Endometrial microvascular endothelial cells (primary cell): ENCODE data around the gene ENTPD6. TPM values are rescaled to one million over a fixed set of nuclear protein-coding genes. Genes with fewer than 3 reads are reported as not detected.

Experiments used
- in situ Hi-C: cut with HindIII; loops from 2 replicates; pipeline ENCODE4 v1.10.0; 2017; ENCODE audit warnings: low sequenced_read_pairs, low pct_unique_long_range_greater_than_20kb; ENCODE audit errors: inconsistent ontology term
- total RNA-seq: library from RNA; depleted of rRNA; stranded (reverse); fragments of >200 nt; gene quantifications from one replicate; pipeline ENCODE4 v1.2.3, GENCODE V29; 2015; ENCODE audit errors: inconsistent ontology term

Gene ENTPD6
- total RNA-seq, 1 donor from 2014 or later = 73.3 TPM

DNA sequence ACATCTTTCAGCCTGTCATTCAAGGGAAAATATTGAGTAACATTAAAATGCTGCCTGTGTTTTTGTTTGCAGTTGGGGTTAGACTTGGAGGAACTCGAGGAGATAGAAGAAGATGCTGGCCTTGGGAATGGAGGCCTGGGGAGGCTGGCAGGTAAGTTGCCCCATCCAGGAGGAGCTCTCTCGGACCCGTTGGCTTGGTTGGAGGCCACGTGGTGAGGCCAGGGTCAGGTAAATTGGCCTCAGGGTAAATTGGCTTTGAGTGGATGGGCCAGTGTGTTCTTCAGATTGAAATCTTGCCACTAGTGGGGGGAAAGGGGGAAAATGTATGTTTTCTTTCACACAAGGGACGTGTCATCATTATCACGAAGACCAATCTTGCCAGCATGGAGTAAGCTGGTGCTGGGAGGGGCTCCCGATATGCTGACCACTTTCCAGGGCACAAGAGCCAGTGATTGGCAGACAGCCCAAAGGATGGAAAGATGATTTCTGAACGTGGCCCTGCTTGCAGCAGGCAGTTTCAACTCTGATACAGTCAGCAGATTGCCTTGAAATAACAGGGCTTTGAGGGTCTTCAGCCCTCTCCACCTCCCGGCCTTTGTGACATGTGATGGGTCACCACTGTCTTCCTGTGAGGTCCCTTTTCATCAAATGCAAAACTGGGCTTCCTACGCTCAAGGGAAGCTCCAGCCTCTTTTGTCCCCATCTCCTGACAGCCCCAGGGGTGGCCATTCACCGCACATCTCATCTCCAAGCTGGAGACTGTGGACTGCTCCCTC lies 73.7 kb downstream of the ENTPD6 start:
- in situ Hi-C loops = no loop called here

DNA sequence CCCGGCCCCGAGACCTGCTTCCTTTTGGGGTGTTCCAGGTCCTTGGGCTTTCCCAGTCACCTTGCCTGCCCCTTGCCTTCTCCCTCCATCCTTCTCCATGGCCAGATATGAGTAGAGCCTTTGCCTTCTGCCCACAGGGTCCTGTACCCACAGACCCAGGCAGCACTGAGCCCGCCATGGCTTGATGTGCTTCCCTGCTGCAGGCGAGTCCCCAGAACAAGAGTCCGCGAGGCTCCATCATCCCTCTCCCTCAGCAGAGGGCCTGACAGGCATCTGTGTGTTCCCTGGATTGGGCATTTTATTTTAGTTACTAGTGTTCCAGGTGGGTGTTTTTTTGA lies 74.3 kb downstream of the ENTPD6 start:
- in situ Hi-C loops = no loop called here

DNA sequence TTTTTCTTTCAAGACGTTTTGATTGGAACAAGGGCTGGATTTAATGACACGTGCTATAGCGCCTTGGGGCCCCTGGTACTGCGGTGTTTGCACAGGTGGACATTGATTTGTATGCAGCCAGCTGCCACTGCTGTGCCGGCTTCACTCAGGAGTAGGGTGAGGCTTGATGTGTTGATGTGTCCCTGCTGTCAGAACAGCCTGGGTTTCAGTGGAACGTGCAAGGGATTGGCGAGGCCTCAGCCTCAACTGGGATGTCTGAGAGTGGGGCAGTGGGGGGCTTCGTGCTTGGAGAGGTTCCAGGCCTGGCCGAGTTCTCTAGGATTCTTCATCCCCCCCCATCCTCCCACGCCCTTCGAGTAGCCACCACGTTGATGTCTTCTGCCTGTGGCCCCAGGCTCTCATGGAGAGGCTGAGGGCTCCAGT lies 75.3 kb downstream of the ENTPD6 start:
- in situ Hi-C loops = no loop called here

DNA sequence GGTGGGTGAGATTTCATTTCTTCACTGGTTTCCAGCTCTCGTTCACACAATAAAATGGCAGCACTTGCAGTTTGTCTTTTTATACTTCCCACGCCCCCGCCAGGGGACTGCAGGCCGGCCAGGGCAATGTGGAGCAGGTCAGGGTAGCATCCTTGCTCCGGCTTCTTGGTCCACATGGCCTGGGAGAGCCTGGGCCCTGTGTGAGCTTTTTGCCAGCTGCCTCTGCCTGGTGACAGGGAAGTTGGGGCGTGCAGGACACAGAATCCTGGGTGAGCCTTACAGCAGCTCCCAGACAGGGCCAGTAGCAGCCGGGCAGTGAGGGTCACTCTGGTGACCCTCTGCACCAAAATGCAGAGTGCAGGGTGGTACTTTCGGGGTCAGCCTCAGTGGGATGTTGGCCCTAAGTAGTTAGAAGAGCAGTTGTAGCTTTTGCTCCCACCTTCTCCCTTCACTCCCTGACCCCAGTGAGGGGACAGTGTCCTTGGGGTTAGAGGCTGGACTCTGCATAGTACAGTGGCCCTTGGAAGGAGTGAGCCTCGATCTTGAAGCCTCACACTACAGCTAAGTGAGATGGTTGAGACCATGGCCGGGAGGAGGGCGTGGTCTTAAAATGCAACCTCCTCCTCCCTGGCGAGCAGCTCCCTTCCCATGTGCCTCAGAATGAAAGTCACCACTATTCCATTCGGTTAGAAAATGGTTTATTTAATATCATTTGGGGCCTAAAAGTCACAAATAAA lies 76.1 kb downstream of the ENTPD6 start:
- in situ Hi-C loops = no loop called here

DNA sequence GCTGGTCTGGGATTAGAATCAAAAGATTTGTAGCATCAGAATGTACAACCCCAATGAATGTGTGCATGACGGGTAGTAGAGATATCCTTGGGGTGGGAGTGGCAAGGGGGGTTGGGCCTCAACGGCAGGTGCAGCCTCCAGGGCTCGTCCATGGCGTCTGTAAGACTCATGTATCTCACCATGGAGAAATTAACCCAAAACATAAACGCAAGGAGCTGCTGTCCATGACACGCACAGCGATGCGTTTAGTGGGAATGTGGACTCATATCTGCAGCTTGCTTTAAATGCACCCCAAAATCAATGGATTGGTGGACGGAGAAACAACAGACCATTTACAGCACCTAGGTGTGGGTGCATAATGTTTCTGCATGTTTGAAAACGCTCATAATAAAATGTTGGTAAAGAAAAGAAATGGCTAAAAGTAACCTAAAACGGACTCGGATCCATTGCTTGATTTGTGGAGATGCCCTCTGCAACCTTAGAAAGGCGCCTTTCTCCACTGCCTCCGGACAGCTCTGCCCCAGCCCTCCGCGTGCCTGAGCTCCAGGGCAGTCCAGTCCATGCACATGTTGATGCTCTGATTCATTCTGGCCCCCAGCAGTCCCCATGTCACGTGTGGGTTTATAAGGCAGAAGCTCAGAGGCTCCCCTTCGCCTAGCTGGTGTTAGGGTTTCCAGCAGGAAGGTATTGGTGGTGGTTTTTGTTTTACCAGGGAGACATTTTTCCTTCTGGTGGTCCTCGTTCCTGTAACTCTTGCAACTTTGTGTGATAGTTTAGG lies 76.9 kb downstream of the ENTPD6 start:
- in situ Hi-C loops = no loop called here

DNA sequence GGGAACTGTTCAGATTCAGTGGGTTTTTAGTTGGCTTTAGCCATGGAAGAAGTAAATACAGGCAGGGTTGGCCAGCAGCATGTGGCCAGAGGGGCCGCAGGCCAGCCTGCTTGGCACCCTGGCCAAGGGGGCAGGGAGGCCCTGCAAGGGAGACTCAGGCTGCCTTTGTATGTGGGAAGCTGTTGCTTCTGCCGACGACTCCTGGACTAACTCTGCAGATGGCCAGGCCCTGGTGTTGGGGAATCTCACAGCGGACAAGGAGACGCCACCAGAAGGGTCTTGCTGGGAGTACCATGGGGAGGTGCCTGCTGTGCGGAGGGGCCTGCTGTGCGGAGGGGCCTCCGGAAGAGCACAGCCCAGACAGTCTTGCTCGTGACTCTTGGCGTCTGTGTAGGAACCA lies 77.5 kb downstream of the ENTPD6 start:
- in situ Hi-C loops = no loop called here

DNA sequence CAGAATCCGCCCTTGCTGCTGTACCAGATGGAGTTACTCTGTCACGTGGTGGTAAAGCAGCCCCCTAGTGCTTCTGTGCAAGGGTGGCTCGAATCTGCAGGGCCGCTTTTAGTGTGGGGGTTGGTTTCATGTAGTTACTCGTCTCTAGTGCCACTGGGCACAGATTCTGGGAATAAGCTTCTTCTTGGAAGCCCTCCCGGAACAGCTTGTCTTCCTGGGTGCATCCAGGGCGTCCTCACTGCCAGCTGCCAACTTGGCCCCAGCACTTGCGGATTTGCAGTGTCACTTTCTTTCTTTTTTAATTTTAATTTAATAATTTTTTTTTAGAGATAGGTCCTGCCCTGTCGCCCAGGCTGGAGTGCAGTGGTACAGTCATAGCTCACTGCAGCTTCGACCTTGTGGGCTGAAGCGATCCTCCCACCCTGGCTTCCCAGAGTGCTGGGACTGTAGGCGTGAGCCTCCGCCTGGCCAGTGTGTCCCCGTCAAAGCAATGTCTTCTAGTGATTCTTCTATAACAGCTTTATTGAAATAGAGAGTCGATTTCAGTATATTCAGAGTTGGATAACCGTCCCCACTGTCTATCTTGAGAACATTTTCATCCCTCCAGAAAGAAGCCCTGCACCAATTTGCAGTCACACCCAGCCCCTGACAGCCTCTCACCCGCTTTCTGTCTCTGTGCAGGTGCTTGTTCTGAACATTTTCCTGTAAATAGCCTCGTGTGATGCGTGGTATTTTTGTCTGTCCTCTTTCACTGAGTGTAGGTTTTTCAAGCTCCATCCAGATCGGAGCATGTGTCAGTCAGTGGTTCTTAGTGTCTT lies 78.2 kb downstream of the ENTPD6 start:
- in situ Hi-C loops = no loop called here

DNA sequence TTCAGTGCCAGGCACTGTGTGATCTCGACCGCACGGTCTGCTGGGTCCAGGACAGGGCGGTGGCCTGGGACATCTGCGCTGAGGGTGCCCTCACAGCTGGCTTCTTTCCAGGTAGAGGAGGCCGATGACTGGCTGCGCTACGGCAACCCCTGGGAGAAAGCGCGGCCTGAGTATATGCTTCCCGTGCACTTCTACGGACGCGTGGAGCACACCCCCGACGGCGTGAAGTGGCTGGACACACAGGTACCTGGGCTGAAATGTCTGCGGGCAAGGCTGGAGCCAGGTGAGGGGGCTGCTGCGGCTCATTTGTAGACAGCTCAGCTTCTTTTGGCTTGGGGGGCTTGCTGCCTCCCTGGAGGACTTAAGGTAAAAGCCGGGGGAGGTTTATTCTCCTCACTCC lies 79.0 kb downstream of the ENTPD6 start:
- in situ Hi-C loops = no loop called here

DNA sequence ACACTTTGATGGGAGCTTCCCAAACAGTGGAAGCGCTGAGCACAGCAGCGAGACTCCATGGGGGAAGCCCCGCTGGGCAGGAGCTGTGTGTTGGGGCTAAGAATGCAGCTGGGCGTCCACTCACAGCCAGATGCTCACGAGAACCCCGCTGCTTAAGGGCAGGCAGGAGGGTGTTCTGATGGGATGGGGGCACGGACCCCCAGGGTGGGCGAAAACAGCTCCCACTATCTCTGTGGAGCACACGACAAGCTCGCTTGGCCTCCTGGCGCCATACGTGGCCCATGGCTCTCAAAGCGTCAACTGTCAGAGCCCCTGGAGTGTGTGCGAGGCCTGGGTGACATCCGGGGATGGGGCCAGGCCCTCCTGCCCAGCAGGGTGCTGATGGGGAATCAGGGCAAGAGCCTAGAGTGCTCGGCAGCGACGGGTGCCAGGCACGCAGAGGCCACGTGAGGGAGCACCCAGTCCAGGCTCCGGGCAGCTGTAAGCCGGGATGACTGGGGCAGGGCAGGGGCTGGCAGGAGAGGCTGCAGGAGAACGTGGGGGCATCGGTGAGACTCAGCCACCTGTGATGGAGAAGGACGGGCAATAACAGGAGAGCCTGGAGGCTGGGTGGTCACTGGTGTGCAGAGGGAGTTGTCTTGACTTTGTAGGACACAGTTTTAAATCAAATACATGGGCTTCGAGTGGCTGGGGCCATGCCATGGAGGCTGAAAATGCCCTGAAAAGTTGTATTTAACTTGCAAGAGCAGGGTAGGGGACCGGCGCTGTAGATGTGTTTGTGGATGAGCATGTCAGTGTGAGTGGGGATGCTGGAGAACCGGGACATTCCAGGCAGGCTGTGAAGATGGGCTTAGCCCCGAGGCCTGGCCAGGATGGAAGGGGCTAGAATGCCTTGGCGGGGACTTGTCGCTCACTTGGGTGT lies 79.6 kb downstream of the ENTPD6 start:
- in situ Hi-C loops = no loop called here

DNA sequence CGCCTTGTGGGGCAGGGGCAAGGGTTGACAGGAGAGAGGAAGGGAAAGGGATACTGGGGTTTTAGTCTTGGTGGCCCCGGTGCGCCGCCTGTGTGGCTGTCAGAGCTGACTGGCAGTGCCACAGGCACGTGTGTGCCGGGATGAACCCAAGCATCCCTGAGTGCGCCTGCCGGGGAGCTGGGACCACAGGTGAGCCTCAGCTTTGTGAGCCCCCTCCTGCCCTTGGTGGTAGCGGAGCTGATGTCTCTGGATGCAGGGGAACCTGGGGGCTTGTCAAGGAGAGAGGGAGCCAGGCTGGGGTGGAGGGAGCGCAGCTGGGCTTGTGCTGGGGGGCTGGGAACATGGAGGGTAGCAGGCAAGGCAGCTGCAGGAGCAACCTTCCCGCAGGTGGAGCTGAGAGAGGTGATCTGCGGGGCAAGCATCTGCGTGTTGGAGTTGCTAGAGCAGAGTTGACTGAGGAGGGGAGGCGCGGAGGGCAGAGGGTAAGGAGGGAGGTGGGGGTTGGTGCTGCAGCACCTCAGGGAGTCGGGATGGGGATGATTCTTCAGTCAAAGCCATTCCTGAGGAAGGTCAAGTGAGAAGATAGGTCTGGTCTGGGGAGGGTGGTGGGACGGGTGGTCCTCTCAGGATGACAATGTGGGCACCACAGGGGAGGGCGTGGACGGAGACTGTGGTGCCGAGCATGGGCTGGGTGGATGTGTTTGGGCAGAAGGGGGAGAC lies 80.5 kb downstream of the ENTPD6 start:
- in situ Hi-C loops = no loop called here

Other genes with a start within 250 kb of the ENTPD6 start
- gene CST7, start 246.4 kb upstream of the ENTPD6 start, total RNA-seq = not detected
- 135 TPM for gene APMAP, start 203.0 kb upstream of the ENTPD6 start, total RNA-seq
- 4.5 TPM for gene ACSS1, start 137.6 kb upstream of the ENTPD6 start, total RNA-seq
- gene VSX1, start 113.6 kb upstream of the ENTPD6 start, total RNA-seq = not detected
- 126 TPM for gene PYGB, start 52.4 kb downstream of the ENTPD6 start, total RNA-seq
- 26.9 TPM for gene ABHD12, start 195.1 kb downstream of the ENTPD6 start, total RNA-seq
- gene GINS1, start 212.0 kb downstream of the ENTPD6 start, total RNA-seq = 21.7 TPM